Measurements from ENCODE around the gene PTPN4.
A peak's percentile ranks its signal among the peaks of the same experiment; 100 is the strongest.
"Not testable (repeated sequence)": the region's sequence is repeated elsewhere in the genome, so short reads cannot be mapped to it uniquely, and the experiment has no call there.

PTPN4 gene

DNA sequence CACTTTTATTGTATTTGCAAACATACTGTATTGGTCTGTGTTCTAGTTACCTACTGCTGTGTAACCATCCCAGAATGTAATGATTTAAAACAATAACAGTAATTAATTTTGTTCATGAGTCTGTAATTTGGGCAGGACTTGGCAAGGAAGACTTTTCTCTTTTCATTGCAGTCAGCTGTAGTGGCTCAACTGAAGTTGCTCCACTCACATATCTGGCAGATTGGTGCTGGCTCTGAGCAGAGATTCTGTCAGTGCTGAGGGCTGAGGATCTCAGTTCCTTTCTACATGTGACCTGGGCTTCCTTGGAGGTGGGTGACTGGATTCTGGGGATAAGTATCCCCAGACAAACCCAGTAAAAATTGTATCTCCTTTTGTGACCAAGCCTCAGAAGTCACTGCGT lies 26.6 kb downstream of the PTPN4 start:
- Histone ChIP-seq H3K4me1 (peaks cover 0 to 4% (median 0%) of the 10 kb centered on the region in 10 experiments; a peak in 1 of 20 replicates), H3K36me3 (peaks cover 10 to 29% (median 23%) of the 10 kb centered on the region in 11 experiments), H3K9me3 (replicated peaks in 1 of 11) (peaks cover 30 to 38% (median 31%) of the 10 kb centered on the region in 11 experiments), H4K20me1 (0 out of 22 replicates have a peak, but pooled peaks cover 0 to 6% (median 0%) of the 10 kb centered on the region in 11 experiments), H3K9ac (no peak overlapping the region), H3K4me3 (no peak overlapping the region), H3K27ac (no peak overlapping the region), H3K4me2 (no peak overlapping the region), H3K27me3 (no peaks in the 10 kb centered on the region)
- TF ChIP-seq Cebpa-rat (IDR thresholded peaks at IDR 0.05), result no peak

DNA sequence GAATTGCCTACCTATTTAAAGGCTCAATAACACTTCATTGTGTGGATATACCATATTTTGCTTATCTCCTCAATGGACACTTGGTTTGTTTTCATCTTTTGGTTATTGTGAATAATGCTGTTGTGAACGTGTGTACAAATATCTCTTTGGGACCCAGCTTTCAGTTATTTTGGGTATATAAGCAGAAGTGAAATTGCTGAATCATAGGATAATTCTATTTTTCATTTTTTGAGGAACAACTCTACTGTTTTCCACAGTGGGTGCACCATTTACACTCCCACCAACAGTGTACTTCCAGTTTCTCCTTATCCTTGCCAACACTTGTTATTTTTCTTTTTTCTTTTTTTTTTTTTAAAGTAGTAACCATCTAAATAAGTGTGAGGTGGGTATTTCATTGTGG lies 29.0 kb downstream of the PTPN4 start:
- H3K27ac ChIP-seq, result 0 out of 22 replicates have a peak overlapping the region, but pooled peaks of 1 of the 11 experiments have one; percentile 14
- peaks cover 31 to 53% (median 48%) of the 10 kb centered on the region in 11 experiments for H3K36me3 ChIP-seq
- peaks cover 55 to 62% (median 56%) of the 10 kb centered on the region in 11 experiments for H3K9me3 ChIP-seq (replicated peaks in 1 of 11)
- no peak for TF ChIP-seq Cebpa-rat (IDR thresholded peaks at IDR 0.05)
- no peak overlapping the region for H3K4me2 ChIP-seq
- no peaks in the 10 kb centered on the region for H3K27me3 ChIP-seq
- H3K4me3 ChIP-seq, result no peak overlapping the region
- 0 out of 22 replicates have a peak, but pooled peaks cover 0 to 6% (median 0%) of the 10 kb centered on the region in 11 experiments for H4K20me1 ChIP-seq
- no peak overlapping the region for H3K9ac ChIP-seq
- H3K4me1 ChIP-seq, result peaks cover 0 to 4% (median 0%) of the 10 kb centered on the region in 10 experiments; a peak in 1 of 20 replicates

DNA sequence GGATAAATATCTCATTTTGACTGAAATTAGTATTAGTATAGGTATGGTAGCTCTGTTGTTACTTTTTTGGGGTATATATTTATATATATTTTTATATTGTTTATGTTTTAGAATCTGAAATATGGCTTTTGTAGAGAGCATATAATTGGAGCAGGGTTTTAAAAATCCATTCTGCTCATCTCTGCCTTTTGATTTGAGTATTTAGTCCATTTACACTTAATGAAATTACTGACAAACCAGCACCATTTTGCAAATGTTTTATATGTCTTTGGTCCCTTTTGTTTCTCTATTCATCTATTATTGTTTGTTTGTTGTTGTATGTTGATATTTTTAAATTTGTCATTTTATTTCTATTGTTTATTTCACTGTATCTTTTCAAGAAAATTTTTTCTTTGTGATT lies 30.7 kb downstream of the PTPN4 start:
- Histone ChIP-seq H4K20me1 (peaks cover 0 to 6% (median 0%) of the 10 kb centered on the region in 11 experiments; a peak in 2 of 22 replicates), H3K9me3 (replicated peaks in 1 of 11) (peaks cover 72 to 79% (median 73%) of the 10 kb centered on the region in 11 experiments), H3K4me2 (no peak overlapping the region), H3K4me3 (no peak overlapping the region), H3K9ac (no peak overlapping the region), H3K36me3 (peaks cover 48 to 70% (median 65%) of the 10 kb centered on the region in 11 experiments), H3K4me1 (peaks cover 0 to 4% (median 0%) of the 10 kb centered on the region in 10 experiments; a peak in 1 of 20 replicates), H3K27me3 (no peaks in the 10 kb centered on the region), H3K27ac (no peak overlapping the region)
- no peak for TF ChIP-seq Cebpa-rat (IDR thresholded peaks at IDR 0.05)

DNA sequence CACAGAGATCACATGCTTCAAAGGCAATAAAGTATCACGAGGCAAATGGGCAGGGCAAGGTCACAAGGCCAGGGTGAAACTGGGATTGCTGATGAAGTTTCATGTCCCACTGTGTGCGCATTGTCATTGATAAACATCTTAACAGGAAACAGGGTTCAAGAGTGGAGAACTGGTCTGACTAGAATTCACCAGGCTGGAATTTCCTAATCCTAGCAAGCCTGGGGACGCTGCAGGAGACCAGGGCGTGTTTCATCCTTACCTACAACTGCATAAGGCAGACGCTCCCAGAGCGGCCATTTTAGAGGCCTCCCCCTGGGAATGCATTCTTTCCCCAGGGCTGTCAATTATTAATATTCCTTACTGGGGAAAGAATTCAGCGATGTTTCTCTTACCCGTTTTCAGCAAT lies 33.2 kb downstream of the PTPN4 start:
- Histone ChIP-seq H3K36me3 (peaks cover 51 to 69% (median 62%) of the 10 kb centered on the region in 11 experiments), H3K9ac (no peak overlapping the region), H3K4me2 (no peak overlapping the region), H3K4me3 (peak overlapping the region in 5 of 10 experiments; percentile 10 to 43 (median 23); a peak in 3 of 20 replicates), H3K27me3 (no peaks in the 10 kb centered on the region), H3K9me3 (replicated peaks in 1 of 11) (peaks cover 79 to 82% (median 80%) of the 10 kb centered on the region in 11 experiments), H3K27ac (no peak overlapping the region), H4K20me1 (peaks cover 0 to 9% (median 0%) of the 10 kb centered on the region in 11 experiments; a peak in 3 of 22 replicates), H3K4me1 (peaks cover 0 to 4% (median 0%) of the 10 kb centered on the region in 10 experiments; a peak in 1 of 20 replicates)
- no peak for TF ChIP-seq Cebpa-rat (IDR thresholded peaks at IDR 0.05)

DNA sequence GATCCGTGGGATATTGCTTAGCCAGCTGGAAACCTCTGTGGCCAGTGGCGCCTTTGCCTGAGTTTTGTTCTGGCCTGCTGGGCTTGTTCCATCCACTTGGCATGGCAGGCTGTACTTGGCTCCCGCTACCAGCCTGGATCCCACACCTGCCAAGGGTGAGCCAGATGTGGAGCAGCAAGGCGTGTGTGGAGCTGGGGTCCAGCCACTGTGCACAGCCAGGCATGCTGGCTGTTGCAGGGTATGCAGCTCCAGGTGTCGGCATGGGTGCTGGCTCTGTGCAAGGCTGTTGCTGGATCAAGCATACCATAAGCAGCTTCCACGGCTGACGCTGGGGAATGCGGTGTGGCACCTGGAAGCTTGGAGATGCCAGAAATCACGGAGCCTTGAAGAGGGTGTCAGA lies 34.5 kb downstream of the PTPN4 start:
- Histone ChIP-seq H3K9ac (no peak overlapping the region), H3K4me1 (no peaks in the 10 kb centered on the region), H4K20me1 (peaks cover 0 to 9% (median 0%) of the 10 kb centered on the region in 11 experiments; a peak in 3 of 22 replicates), H3K36me3 (peaks cover 51 to 68% (median 61%) of the 10 kb centered on the region in 11 experiments), H3K27ac (no peak overlapping the region), H3K27me3 (no peaks in the 10 kb centered on the region), H3K4me3 (peak overlapping the region in 2 of 10 experiments; percentile 11 to 16; a peak in 1 of 20 replicates), H3K9me3 (replicated peaks in 1 of 11) (peaks cover 68 to 74% (median 70%) of the 10 kb centered on the region in 11 experiments), H3K4me2 (no peak overlapping the region)
- no peak for TF ChIP-seq Cebpa-rat (IDR thresholded peaks at IDR 0.05)

DNA sequence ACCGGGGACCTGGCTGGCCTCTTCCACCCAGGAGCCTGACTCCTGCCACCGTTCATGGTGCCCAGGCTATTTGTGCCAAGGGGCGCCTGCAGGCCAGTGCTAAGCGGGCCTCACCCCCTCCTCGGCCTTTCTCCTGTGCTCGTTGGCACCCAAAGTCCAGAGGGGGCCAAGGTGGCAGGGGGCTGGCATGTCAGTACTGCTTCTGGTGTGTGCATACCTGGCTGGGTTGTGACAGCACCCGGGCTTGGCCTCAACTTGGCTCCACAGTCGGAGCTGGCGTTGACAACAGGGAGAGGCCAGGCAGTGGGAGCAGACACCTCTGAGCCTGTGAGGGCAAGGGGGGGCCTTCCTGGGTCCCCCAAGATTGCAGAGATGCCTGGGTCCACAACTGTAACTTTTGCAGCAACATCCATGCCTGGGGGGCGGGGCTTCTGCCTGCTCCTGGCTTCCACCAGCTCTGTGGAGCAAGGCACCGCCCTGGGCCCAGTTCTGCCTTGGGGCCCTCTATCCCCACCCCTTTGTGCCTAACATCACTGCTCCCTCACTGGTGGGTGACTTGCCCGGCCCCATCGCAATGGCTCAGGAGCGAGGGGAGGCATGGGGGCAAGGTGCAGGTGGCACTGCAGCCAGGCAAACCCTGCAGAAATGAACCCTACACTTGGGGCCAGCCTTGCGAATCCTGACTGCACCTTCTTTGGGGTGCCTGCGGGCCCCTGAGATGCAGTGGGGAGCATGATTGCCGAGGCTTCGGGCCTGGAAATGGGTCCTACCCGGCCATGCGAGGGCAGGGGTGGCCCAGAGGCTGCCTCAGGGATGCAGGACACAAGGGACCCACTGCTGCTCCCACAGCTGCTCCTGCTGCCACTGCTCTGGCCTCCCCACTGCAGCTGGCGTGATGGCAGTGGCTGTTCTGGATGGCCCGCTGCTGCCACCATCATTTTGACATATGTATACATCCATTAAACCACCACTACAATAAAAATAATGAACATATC lies 35.9 kb downstream of the PTPN4 start:
- H3K4me3 ChIP-seq, result peak overlapping the region in 1 of 10 experiments; percentile 10; a peak in 2 of 20 replicates
- no peak for TF ChIP-seq Cebpa-rat (IDR thresholded peaks at IDR 0.05)
- H3K4me1 ChIP-seq, result no peaks in the 10 kb centered on the region
- no peaks in the 10 kb centered on the region for H3K27me3 ChIP-seq
- H3K36me3 ChIP-seq, result peaks cover 46 to 55% (median 51%) of the 10 kb centered on the region in 11 experiments
- H4K20me1 ChIP-seq, result peaks cover 0 to 9% (median 0%) of the 10 kb centered on the region in 11 experiments; a peak in 3 of 22 replicates
- H3K9me3 ChIP-seq (replicated peaks in 1 of 11), result peaks cover 55 to 65% (median 58%) of the 10 kb centered on the region in 11 experiments
- no peak overlapping the region for H3K27ac ChIP-seq
- no peak overlapping the region for H3K9ac ChIP-seq
- no peak overlapping the region for H3K4me2 ChIP-seq

DNA sequence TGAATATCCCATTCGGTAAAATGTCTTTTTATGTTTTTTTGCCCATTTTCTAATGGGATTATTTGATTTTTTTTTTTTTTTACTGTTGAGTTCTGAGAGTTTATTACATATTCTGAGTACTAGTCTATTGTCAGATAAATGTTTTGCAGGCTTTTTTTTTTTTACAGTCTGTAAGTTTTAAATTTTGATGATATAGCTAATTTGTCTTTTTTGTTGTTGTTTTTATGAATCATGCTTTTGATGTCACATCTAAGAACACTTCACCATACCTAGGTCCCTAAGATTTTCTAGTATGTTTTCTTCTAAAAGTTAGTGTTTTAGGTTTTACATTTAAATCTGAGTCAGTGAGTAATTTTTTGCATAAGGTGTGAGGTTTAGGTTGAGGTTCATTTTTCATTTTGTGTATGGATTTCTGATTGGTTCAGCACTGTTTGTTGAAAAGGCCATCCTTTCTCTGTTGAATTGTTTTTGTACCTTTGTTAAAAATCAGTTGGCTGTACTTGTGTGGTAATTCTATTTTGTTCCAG lies 40.7 kb downstream of the PTPN4 start:
- Histone ChIP-seq H3K36me3 (peaks cover 6 to 22% (median 13%) of the 10 kb centered on the region in 11 experiments; a peak in 16 of 22 replicates), H3K9me3 (replicated peaks in 1 of 11) (peaks cover 34 to 63% (median 56%) of the 10 kb centered on the region in 11 experiments), H3K27me3 (no peaks in the 10 kb centered on the region), H3K4me3 (no peak overlapping the region), H3K4me1 (no peaks in the 10 kb centered on the region), H3K4me2 (no peak overlapping the region), H3K9ac (no peak overlapping the region), H3K27ac (no peak overlapping the region), H4K20me1 (peaks cover 0 to 7% (median 0%) of the 10 kb centered on the region in 11 experiments; a peak in 3 of 22 replicates)
- TF ChIP-seq Cebpa-rat (IDR thresholded peaks at IDR 0.05), result no peak

DNA sequence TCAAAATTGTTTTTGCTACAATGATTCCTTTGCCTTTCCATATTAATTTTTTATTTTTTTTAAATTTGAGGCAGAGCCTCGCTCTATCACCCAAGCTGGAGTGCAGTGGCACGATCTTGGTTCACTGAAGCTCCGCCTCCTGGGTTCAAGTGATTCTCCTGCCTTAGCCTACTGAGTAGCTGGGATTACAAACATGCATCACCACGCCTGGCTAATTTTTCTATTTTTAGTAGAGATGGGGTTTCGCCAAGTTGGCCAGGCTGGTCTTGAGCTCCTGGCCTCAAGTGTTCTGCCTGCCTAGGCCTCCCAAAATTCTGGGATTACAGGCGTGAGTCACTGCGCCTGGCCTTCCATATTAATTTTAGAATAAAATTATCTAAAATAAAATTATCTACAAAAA lies 41.3 kb downstream of the PTPN4 start:
- no peak overlapping the region for H3K9ac ChIP-seq
- H3K4me1 ChIP-seq, result no peaks in the 10 kb centered on the region
- no peak for TF ChIP-seq Cebpa-rat (IDR thresholded peaks at IDR 0.05)
- H3K27me3 ChIP-seq, result no peaks in the 10 kb centered on the region
- H3K36me3 ChIP-seq, result peaks cover 3 to 22% (median 12%) of the 10 kb centered on the region in 11 experiments; a peak in 15 of 22 replicates
- peaks cover 34 to 63% (median 56%) of the 10 kb centered on the region in 11 experiments for H3K9me3 ChIP-seq (replicated peaks in 1 of 11)
- H3K4me2 ChIP-seq, result no peak overlapping the region
- H3K4me3 ChIP-seq, result no peak overlapping the region
- no peak overlapping the region for H3K27ac ChIP-seq
- peaks cover 0 to under 1% (median 0%) of the 10 kb centered on the region in 11 experiments; a peak in 2 of 22 replicates for H4K20me1 ChIP-seq

DNA sequence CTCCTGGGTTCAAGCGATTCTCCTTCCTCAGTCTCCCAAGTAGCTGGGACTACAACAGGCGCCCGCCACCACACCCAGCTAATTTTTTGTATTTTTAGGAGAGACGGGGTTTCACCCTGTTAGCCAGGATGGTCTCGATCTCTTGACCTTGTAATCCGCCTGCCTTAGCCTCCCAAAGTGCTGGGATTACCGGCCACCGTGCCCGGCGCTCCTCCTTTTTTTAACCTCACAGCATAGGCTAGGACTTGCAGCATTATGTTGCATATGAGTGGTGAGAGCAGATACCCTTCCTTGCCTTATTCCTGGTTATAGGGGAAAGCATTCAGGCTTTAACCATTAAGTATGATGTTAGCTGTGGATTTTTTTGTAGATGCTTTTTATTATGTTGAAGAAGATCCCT lies 42.3 kb downstream of the PTPN4 start:
- not testable (repeated sequence) for H3K4me2 ChIP-seq, H3K9ac ChIP-seq, H3K27me3 ChIP-seq, H3K4me3 ChIP-seq, H3K27ac ChIP-seq, H4K20me1 ChIP-seq, H3K4me1 ChIP-seq
- Histone ChIP-seq H3K36me3 (peaks cover 3 to 25% (median 14%) of the 10 kb centered on the region in 11 experiments; a peak in 15 of 22 replicates), H3K9me3 (replicated peaks in 1 of 11) (peaks cover 35 to 67% (median 58%) of the 10 kb centered on the region in 11 experiments)
